GM12801 (cell line): Measurements from ENCODE around the gene LCN12.

Experiments used
- CTCF ChIP-seq: IDR thresholded peaks from one replicate; pipeline ENCODE4 v1.5.1; 2011; ENCODE audit warnings: control low read depth; ENCODE audit not compliant: insufficient read length; ENCODE audit errors: extremely low read depth

Gene LCN12

GRCh38 chr9:136913701-136914438 lies 38.2 kb upstream of the LCN12 start:
- no peak for TF ChIP-seq CTCF

GRCh38 chr9:136915632-136916329 lies 36.3 kb upstream of the LCN12 start:
- TF ChIP-seq CTCF: no peak

- TF ChIP-seq CTCF: no peak
Observed at GRCh38 chr9:136916330-136917184, 35.5 kb upstream of the LCN12 start.

GRCh38 chr9:136917902-136918301 lies 34.2 kb upstream of the LCN12 start:
- TF ChIP-seq CTCF: no peak

GRCh38 chr9:136920069-136920468 lies 32.0 kb upstream of the LCN12 start:
- no peak for TF ChIP-seq CTCF

GRCh38 chr9:136920734-136921231 lies 31.3 kb upstream of the LCN12 start:
- TF ChIP-seq CTCF: no peak

GRCh38 chr9:136921307-136921706 lies 30.8 kb upstream of the LCN12 start:
- TF ChIP-seq CTCF: no peak
